Esophagus muscularis mucosa (tissue), 3 donors: ENCODE results near the gene SEC24B.

Experiments used
- POLR2A ChIP-seq: fragments of 450-650 bp; IDR thresholded peaks from one replicate; pipeline ENCODE4 v1.6.1; 2017; ENCODE audit warnings: antibody characterized with exemption, moderate library complexity, mild to moderate bottlenecking, low read depth
- TF ChIP-seq, protein P1 (sequence below), 3 experiments: fragments of 200-600 bp in 2 of 3; fragments of 450-650 bp in 1 of 3; sonication (generic) in 2 of 3; IDR thresholded peaks; one replicate each; pipeline ENCODE4 v1.5.1; 2017 to 2019; ENCODE audit warnings: antibody characterized with exemption in 3 of 3, mild to moderate bottlenecking in 2 of 3, moderate library complexity in 1 of 3

DNA sequence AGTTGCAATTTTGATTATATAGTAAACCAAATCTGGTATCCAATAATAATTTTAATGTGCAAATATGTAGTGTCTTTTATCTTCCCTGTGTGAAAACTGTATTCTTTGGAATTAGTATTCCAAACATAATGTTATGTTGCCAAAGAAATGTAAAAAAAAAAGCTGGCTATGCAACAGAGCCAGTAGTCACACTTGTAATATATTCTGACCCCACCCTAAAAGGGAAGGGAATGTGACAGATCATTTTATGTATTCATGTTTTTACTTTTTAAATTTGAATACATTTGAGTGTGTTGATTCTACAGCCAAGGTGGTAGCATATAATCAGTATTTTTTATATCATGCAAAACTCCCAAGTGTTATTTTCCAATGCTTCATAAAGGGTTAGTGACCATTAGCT is 98.6 kb downstream of the SEC24B start:
- TF ChIP-seq, protein P1, sequence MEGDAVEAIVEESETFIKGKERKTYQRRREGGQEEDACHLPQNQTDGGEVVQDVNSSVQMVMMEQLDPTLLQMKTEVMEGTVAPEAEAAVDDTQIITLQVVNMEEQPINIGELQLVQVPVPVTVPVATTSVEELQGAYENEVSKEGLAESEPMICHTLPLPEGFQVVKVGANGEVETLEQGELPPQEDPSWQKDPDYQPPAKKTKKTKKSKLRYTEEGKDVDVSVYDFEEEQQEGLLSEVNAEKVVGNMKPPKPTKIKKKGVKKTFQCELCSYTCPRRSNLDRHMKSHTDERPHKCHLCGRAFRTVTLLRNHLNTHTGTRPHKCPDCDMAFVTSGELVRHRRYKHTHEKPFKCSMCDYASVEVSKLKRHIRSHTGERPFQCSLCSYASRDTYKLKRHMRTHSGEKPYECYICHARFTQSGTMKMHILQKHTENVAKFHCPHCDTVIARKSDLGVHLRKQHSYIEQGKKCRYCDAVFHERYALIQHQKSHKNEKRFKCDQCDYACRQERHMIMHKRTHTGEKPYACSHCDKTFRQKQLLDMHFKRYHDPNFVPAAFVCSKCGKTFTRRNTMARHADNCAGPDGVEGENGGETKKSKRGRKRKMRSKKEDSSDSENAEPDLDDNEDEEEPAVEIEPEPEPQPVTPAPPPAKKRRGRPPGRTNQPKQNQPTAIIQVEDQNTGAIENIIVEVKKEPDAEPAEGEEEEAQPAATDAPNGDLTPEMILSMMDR (IDR thresholded peaks at IDR 0.05) = no peak
- no peak for TF ChIP-seq POLR2A
